Inferior parietal cortex (tissue), 1 donor: ENCODE data around the gene HNRNPUL1.
"Not testable (repeated sequence)": the region's sequence is repeated elsewhere in the genome, so short reads cannot be mapped to it uniquely, and the experiment has no call there.

Experiments
- DNase-seq: peaks from one replicate; pipeline ENCODE4 v3.0.0-alpha.2; 2016; ENCODE audit errors: extremely low spot score

The HNRNPUL1 gene

DNA sequence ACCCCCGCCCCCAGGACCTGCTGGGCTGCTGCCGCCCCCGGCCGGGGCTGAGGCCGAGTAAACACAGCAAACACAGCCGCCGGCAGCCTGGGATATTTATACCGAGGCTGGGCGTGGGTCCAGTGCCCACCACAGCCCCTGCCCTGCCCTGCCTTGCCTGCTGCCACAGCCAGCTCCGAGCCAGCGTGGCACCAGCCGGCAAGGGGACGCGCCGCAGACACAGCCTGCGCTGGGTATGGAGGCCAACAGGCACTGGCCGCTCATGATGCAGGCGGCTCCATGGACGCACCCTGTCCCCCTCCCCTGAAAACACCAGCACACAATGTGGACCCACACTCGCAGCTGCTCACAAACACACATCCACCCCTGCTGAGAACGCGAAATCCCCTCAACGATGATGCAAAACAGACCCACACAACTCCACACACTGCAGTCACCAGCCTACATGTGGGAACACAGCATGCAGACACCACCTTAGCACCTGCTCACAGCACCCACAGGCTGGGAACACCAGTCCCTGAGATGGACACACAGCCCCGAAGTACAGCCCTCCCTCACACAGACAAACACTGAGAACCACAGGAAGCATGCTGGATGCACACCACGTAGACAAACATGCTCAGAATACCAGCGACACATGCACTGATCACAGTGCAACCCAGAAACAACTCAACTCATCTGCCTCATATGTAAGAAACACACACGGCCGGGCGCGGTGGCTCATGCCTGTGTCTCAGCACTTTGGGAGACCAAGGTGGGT, 62.0 kb downstream of the HNRNPUL1 start:
- DNase-seq, result peak; percentile 31

DNA sequence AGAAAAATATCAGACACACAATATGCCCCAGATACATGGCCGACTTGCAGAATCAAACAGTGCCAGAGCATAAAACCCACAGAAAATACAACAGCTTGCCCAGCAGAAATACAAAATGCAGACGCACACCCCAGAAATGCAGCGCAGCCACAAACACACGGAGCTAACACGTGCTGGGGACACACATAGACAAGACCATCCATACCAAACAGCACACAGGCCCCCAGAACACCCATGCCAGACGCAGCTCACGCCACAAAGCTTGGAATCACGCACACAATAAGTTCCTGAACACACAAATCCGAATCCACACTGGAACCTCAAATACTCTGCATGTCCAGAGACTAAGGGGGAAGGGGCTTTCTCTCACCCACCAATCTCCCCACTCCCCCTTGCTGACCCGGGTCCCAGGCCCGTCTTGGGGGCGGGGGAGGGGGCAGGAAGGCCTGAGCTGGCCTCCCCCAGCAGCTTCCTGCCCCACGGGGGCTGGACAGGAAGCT, 63.0 kb downstream of the HNRNPUL1 start:
- DNase-seq, result no peak

GRCh38 chr19:41327576-41328156, 63.5 kb downstream of the HNRNPUL1 start:
- no peak for DNase-seq

DNA sequence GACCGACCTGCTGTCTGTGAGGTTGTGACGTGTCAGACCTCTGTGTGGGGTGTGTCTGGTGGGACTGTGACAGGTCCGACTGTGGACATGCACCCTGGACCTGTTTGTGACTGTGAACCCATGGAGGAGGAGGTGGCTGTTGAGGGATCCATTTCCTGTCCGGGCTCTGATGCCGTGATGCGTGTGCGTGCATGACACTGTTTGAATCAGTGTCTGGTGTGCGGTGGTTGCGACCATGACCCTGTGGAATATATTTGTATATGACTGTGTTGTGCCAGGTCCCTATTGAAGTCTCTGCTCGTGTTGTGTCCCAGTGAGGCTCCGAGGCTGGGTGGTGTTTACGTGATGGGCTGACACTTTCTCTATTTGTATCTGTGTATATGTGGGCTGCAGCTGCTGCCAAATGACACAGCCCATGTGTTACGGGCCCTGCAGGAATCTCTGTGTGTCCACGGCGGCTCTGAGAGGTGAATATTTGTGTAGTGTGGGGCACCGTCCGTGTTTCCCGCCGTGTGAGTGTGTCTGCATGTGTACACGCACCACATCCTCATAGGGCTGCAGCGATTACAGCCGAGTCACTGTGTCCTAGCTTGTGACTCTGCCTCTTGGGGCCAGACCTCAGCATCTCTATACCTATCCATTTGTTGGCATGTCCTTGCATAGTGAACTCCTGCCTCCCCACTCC, 64.1 kb downstream of the HNRNPUL1 start:
- DNase-seq, result no peak

DNA sequence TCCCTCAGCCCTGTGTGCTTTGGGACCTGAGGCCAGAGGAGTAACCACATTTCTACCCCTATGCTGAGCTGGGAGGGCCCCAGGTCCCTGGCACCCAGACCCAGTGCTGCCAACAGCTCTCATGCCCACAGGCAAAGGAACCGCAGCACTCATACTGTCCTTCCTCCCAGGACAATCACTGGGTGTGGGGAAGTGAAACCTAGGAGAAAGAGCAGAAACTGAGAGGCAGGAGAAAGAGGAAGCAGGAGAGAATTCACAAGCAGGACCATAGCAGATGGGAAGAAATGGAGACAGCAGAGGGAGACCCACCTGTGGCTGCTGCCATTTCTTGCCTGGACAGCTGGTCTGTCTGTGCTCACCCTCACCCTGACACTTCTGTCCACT, 64.7 kb downstream of the HNRNPUL1 start:
- DNase-seq, result no peak

- no peak for DNase-seq
Observed at GRCh38 chr19:41330481-41330880, 66.3 kb downstream of the HNRNPUL1 start.

- DNase-seq, result no peak
Observed at GRCh38 chr19:41330946-41331678, 66.9 kb downstream of the HNRNPUL1 start.

DNA sequence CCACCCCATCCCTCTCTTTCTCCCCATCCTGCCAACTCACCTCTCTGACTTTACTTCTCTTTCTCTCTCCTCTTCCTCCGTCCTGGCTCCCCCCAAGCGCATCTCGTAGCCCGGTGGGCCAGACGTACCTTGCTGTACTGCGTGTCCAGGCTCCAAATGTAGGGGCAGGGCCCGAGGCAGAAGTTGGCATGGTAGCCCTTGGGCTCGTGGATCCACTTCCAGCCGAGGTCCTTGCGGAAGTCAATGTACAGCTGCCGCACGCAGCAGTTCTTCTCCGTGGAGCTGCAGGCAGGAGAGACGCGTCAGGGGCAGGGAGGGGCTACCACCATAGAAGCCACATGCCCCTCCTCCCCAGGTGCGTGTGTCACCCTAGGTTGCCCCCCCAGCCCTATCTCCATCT, 67.8 kb downstream of the HNRNPUL1 start:
- DNase-seq, result no peak

DNA sequence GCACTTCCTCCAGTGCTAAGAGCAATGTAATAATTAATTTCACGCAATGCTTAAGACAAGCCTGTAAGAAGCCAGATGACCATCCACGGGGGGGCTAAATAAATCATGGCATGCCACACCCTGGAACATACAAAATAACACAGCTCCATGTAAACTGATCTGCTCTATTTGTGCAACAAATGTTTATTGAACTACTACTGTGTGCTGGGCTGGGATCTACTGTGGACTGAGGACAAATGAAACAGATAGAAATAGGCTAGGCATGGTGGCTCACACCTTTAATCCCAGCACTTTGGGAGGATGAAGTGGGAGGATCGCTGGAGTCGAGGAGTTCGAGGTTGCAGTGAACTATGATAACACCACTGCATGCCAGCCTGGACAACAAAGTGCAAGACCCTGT, 68.3 kb downstream of the HNRNPUL1 start:
- no peak for DNase-seq

DNA sequence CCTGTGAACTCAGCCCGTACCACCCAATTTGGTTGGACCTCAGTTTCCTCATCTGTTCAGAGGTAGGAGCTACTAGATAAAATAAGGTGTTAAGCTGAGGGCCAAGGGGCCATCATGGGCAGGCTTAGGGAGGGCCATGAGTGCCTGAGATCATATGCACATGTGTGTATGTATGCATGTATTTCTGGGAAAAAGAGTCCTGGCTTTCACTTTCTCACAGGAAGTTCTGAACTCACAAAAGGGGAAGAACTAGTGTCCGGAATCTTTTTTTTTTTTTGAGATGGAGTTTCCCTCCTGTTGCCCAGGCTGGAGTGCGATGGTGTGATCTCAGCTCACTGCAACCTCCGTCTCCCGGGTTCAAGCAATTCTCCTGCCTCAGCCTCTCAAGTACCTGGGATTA, 70.6 kb downstream of the HNRNPUL1 start:
- no peak for DNase-seq

DNA sequence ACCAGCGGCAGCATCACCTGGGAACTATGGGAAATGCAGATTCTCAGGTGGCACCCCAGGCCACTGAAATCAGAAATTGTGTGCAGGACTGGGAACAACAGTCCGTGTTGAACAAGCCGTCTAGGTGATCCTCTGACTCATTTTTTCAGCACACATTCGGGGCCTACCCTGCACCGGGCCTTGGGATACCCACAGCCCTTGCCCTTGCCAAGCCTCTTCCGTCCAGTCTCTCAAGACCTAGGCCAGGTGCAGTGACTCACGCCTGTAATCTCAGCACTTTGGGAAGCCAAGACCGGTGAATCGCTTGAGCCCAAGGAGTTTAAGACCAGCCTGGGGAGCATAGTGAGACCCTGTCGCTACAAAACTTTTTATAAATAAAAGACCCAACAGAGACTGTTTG, 71.3 kb downstream of the HNRNPUL1 start:
- no peak for DNase-seq

- DNase-seq, result no peak
Observed at GRCh38 chr19:41339936-41340335, 75.8 kb downstream of the HNRNPUL1 start.

- no peak for DNase-seq
Observed at GRCh38 chr19:41341669-41342490, 77.7 kb downstream of the HNRNPUL1 start.

DNA sequence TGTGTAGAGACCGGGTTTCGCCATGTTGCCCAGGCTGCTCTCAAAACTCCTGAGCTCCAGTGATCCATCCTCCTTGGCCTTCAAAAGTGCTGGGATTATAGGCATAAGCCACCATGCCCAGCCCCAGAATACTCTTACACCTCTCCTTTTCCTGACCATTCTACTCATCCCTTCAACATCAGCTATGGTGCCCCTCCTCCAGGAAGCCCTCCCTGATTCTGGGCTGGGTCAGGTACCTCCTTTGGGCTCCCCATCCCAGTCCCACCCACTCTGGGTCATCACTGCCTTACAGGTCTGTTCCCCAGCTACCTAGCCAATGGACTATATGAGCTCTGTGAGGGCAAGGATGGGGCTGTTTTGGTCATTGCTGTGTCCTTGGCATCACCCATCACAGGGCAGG, 80.0 kb downstream of the HNRNPUL1 start:
- no peak for DNase-seq

GRCh38 chr19:41346916-41347315, 82.7 kb downstream of the HNRNPUL1 start:
- not testable (repeated sequence) for DNase-seq

DNA sequence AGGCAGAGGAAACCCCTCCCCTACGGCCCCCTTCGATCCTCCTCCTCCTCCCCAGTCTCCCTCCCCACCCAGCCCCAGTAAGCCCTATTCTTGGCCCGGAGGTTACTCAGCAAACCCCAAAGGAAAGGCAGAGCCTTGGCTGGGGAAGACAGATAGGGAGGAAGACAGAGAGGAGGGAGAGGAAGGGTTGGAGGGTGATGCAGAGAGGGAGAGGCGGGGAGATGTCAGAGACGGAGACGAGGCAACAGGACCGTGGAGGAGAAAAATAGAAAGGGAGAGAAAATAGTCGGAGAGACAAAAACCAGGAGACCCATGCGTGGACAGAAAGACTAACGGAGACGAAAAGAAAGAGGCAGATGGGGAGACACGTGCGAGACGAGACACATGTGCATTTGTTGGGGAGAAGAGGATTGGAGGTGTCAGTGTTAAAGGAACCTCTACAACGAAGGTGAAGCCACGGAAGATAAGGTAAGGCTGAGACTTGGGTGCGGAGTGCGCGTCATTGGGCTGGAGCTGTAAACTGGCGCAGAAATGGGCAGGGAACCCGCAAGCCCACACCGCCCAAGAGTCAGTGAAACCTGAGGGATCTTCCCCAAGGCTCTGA, 86.7 kb downstream of the HNRNPUL1 start:
- DNase-seq, result no peak

DNA sequence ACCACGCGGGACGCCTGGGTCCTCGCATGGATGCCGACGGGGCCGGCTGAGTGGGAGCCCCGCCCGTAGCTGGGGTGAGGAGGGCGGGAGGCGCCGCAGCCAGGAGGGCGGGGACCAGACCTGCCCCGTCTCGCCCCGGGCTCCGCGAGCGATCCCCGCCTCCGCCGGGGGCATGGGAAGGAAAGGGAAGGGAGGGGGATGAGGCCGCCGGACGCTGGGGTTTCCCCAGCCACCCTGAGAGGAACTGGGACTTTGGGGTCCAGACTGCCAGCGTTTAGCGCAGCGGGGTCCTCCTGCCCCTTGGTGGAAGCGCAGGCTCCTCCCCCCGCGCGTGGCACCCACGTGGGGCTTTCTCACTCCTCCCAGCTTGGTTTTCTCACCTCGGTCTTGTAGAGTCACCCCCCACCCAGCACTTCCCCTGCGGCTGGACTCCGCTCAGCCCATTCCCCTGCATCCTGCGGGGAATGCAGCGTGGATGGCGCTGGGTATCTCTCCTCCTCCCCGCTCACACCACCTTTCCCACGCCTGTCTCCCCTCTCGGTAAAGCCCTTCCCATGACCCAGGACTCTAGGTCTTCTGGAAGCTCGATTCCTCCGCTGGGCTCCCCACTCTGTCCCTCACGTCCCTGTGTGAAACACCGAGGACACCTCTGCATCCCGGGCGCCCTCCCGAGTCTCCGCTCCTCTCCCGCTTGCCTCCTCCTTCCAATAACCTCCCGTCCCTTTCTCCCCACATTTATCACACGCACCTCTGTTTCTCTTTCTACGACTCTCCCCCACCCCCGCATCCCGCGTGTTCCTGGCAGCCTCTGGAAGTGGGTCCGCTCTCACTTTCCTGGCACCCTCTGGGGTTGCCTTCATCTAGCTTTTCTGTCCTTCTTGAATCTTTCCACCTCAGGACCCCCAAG, 87.4 kb downstream of the HNRNPUL1 start:
- no peak for DNase-seq

- DNase-seq, result no peak
Observed at GRCh38 chr19:41352279-41352608, 88.1 kb downstream of the HNRNPUL1 start.

- peak; percentile 5 for DNase-seq
Observed at GRCh38 chr19:41352609-41353465, 88.7 kb downstream of the HNRNPUL1 start.
